Fibroblast of villous mesenchyme (primary cell): ENCODE results near the gene PCDHB10. TPM values are rescaled to one million over a fixed set of nuclear protein-coding genes. Genes with fewer than 3 reads are reported as not detected.
A peak's percentile ranks its signal among the peaks of the same experiment; 100 is the strongest.
"Not testable (repeated sequence)": the region's sequence is repeated elsewhere in the genome, so short reads cannot be mapped to it uniquely, and the experiment has no call there.

Experiments used
- DNase-seq: peaks from one replicate; pipeline ENCODE4 v3.0.0-alpha.2; 2010; ENCODE audit warnings: low read depth
- H3K4me3 ChIP-seq: 2 replicates; pipeline ENCODE4 v1.5.1; 2011; ENCODE audit warnings: low read depth, mild to moderate bottlenecking, low read length
- total RNA-seq: library from RNA; depleted of rRNA; stranded (reverse); fragments of >200 nt; gene quantifications from 2 replicates; pipeline ENCODE4 v1.2.3, GENCODE V29; 2012
- TF ChIP-seq, protein P1 (sequence below): IDR thresholded peaks from 2 replicates; pipeline ENCODE4 v1.5.1; 2012; ENCODE audit warnings: low read depth, mild to moderate bottlenecking, low read length; ENCODE audit not compliant: insufficient read depth

The PCDHB10 gene
- total RNA-seq, 1 donor, result under 0.01 TPM

DNA sequence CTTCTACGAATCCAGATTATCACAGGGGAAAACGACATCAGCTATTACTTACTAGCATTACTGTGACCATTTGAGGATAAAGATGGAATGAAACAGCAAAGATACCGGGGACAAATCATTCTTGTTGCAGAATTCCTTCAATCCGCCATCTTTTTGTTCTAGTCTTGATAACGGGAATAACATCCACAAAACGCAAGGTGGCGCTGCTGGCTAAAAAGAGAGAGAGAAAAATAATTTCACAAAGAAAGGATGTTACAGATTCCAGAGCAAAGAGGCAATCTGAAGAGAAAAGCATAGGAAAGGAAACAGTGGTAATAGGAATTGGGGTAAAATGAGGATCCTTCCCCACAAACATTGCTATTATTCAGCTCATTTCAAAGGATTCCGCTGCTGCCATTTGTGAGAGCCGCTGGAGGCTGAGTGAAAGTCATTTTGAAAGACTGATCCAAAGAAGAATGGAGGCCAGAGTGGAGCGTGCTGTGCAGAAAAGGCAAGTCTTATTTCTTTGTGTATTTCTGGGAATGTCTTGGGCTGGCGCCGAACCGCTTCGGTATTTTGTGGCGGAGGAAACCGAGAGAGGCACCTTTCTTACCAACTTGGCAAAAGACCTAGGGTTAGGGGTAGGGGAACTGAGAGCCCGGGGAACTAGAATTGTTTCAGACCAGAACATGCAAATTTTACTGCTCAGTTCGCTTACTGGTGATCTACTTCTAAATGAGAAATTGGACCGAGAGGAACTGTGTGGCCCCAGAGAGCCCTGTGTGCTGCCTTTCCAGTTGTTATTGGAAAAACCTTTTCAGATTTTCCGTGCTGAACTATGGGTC is 19.6 kb upstream of the PCDHB10 start, which contains the start of gene PCDHB7:
Gene PCDHB7 (plus strand): TSS at position 264 of the 824 bp plus-strand sequence. CDS start 192 bp downstream, at position 456.
- TF ChIP-seq, protein P1, sequence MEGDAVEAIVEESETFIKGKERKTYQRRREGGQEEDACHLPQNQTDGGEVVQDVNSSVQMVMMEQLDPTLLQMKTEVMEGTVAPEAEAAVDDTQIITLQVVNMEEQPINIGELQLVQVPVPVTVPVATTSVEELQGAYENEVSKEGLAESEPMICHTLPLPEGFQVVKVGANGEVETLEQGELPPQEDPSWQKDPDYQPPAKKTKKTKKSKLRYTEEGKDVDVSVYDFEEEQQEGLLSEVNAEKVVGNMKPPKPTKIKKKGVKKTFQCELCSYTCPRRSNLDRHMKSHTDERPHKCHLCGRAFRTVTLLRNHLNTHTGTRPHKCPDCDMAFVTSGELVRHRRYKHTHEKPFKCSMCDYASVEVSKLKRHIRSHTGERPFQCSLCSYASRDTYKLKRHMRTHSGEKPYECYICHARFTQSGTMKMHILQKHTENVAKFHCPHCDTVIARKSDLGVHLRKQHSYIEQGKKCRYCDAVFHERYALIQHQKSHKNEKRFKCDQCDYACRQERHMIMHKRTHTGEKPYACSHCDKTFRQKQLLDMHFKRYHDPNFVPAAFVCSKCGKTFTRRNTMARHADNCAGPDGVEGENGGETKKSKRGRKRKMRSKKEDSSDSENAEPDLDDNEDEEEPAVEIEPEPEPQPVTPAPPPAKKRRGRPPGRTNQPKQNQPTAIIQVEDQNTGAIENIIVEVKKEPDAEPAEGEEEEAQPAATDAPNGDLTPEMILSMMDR, result peak; percentile 52
- peak; percentile 10 for DNase-seq
- H3K4me3 ChIP-seq, result no peak within 1 kb of the TSS

DNA sequence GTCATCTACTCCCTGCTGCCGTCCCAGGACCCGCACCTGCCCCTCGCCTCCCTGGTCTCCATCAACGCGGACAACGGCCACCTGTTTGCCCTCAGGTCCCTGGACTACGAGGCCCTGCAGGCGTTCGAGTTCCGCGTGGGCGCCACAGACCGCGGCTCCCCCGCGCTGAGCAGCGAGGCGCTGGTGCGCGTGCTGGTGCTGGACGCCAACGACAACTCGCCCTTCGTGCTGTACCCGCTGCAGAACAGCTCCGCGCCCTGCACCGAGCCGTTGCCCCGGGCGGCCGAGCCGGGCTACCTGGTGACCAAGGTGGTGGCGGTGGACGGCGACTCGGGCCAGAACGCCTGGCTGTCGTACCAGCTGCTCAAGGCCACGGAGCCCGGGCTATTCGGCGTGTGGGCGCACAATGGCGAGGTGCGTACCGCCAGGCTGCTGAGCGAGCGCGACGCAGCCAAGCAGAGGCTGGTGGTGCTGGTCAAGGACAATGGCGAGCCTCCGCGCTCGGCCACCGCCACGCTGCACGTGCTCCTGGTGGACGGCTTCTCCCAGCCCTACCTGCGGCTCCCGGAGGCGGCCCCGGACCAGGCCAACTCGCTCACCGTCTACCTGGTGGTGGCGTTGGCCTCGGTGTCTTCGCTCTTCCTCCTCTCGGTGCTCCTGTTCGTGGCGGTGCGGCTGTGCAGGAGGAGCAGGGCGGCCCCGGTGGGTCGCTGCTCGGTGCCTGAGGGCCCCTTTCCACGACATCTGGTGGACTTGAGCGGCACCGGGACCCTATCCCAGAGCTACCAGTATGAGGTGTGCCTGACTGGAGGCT is 17.7 kb upstream of the PCDHB10 start:
- H3K4me3 ChIP-seq, DNase-seq: not testable (repeated sequence)

DNA sequence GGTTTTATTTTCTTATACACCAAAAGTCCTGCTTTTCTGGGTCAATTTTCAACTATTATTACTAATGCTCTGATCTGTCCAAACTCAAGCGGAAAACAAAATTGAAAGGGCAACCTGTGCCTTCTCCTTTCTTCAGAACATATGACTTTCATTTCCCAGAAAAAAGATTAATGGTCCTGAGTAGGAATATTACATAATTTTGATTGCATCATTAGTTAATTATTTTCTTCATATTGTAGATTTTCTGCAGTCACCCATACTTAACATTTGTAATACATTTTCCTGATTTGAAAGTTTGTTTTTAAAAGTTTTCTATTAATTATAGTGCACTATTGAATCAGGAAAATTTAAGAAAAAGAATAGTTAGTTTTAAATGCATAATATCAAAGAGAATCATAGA is 16.2 kb upstream of the PCDHB10 start:
- no peak overlapping the region for H3K4me3 ChIP-seq
- TF ChIP-seq, protein P1, result no peak
- no peak for DNase-seq

DNA sequence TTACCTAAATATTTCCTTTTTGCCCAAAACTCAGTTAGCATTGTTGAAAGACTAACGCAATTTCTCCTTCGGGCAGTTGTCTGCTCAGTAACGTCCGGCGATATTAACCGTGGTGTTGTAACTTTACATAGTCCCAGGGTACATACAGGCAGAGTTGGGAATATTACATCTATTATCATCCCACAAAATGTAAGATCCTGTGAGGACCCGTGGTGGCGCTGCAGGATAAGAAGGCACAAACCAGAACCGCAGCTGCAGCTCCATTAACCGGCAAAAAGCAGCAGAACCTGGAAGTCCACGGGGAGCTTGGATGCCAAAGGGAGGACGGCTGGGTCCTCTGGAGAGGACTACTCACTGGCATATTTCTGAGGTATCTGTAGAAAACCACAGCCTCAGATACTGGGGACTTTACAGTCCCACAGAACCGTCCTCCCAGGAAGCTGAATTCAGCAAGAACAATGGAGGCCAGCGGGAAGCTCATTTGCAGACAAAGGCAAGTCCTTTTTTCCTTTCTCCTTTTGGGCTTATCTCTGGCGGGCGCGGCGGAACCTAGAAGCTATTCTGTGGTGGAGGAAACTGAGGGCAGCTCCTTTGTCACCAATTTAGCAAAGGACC is 14.5 kb upstream of the PCDHB10 start, which contains the start of gene PCDHB8:
Gene PCDHB8 (plus strand): TSS at position 214 of the 615 bp plus-strand sequence. CDS start 245 bp downstream, at position 459.
- not testable (repeated sequence) for DNase-seq, H3K4me3 ChIP-seq

DNA sequence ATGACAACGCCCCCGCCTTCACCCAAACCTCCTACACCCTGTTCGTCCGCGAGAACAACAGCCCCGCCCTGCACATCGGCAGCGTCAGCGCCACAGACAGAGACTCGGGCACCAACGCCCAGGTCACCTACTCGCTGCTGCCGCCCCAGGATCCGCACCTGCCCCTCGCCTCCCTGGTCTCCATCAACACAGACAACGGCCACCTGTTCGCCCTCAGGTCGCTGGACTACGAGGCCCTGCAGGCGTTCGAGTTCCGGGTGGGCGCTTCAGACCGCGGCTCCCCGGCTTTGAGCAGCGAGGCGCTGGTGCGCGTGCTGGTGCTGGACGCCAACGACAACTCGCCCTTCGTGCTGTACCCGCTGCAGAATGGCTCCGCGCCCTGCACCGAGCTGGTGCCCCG is 12.8 kb upstream of the PCDHB10 start:
- not testable (repeated sequence) for H3K4me3 ChIP-seq, DNase-seq

DNA sequence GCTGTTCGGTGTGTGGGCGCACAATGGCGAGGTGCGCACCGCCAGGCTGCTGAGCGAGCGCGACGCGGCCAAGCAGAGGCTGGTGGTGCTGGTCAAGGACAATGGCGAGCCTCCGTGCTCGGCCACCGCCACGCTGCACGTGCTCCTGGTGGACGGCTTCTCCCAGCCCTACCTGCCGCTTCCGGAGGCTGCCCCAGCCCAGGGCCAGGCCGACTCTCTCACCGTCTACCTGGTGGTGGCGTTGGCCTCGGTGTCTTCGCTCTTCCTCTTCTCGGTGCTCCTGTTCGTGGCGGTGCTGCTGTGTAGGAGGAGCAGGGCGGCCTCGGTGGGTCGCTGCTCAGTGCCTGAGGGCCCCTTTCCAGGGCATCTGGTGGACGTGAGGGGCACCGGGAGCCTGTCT is 12.3 kb upstream of the PCDHB10 start:
- not testable (repeated sequence) for H3K4me3 ChIP-seq, DNase-seq

DNA sequence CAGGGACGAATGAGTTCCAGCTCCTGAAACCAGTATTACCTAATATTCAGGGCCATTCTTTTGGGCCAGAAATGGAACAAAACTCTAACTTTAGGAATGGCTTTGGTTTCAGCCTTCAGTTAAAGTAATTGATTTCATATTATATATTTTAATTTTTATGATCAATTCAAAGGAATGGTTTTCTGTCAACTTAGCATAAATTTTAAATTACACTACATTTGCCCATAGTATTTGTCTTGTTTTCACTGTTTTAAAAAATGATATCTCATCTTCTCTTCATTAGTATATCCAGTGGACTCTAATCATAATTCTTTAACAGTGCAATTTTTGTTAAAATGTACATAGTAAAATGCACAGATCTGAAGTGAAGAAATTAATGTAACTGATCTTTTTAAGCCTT is 11.8 kb upstream of the PCDHB10 start:
- TF ChIP-seq, protein P1, result no peak

DNA sequence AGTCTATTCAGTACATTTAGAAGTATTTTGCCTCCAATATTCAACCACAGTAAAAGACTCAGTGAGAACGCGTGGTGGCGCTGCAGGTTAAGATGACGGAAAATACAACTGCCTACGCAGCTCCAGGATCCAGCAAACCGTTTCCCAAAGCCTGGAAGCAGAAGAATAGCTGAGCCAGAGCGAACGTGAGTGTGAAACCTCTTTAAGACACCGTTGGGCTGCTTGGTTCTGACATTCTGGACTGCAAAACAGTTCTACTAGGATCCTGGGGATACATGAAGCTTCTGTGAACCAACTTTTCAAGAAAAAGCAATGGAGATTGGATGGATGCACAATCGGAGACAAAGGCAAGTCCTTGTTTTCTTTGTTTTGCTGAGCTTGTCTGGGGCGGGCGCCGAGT is 9.9 kb upstream of the PCDHB10 start, which contains the start of gene PCDHB16:
Gene PCDHB16 (plus strand): TSS at position 140 of the 400 bp plus-strand sequence. CDS start 173 bp downstream, at position 313.
- H3K4me3 ChIP-seq, result no peak within 1 kb of the TSS
- TF ChIP-seq, protein P1, result peak; percentile 26
- peak; percentile 15 for DNase-seq

More for the DNA sequence above, 11.8 kb upstream of the PCDHB10 start:
- H3K4me3 ChIP-seq, result no peak overlapping the region
- DNase-seq, result no peak

DNA sequence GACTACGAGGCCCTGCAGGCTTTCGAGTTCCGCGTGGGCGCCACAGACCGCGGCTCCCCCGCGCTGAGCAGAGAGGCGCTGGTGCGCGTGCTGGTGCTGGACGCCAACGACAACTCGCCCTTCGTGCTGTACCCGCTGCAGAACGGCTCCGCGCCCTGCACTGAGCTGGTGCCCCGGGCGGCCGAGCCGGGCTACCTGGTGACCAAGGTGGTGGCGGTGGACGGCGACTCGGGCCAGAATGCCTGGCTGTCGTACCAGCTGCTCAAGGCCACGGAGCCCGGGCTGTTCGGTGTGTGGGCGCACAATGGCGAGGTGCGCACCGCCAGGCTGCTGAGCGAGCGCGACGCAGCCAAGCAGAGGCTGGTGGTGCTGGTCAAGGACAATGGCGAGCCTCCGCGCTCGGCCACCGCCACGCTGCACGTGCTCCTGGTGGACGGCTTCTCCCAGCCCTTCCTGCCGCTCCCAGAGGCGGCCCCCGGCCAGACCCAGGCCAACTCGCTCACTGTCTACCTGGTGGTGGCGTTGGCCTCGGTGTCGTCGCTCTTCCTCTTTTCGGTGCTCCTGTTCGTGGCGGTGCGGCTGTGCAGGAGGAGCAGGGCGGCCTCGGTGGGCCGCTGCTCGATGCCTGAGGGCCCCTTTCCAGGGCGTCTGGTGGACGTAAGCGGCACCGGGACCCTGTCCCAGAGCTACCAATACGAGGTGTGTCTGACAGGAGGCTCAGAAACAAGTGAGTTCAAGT is 7.9 kb upstream of the PCDHB10 start:
- DNase-seq, H3K4me3 ChIP-seq: not testable (repeated sequence)
